Measurements from ENCODE around the gene SLC6A7.

SLC6A7 gene

DNA sequence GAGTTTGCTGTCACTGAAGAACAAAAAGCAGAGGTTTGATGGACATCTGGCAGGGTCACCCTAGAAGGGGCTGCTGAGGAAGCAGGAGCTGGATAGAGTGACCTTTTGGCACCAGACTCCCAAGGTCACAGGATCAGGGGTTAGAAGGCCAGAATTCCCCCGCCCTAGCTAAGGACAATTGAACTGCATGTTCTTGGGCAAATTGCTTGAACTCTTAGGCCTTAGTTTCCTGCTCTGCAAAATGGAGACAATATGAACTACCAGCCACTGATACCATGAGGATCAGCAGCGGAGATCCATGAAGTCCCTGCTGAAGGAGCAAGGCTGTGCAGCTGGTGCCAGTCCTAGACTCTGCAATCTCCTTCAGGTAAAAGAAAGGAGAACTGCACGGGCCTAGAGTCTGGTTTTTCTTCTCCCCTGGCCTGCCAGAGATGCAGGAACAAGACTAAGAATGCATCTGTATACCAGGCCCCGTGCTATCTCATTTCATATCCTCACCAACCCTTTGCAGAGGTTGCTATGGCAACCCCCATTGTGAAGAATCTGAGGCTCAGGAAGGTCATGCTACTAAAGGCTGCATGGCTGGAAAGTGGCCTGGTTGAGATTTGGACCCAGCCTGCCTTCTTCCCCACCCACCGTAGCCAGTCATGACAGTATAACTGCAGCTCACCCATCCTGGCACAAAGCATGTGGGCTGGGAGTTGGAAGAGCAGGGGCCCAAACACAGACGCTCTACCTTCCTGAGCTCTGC lies 66.0 kb downstream of the SLC6A7 start:
- TF ChIP-seq, protein P1, sequence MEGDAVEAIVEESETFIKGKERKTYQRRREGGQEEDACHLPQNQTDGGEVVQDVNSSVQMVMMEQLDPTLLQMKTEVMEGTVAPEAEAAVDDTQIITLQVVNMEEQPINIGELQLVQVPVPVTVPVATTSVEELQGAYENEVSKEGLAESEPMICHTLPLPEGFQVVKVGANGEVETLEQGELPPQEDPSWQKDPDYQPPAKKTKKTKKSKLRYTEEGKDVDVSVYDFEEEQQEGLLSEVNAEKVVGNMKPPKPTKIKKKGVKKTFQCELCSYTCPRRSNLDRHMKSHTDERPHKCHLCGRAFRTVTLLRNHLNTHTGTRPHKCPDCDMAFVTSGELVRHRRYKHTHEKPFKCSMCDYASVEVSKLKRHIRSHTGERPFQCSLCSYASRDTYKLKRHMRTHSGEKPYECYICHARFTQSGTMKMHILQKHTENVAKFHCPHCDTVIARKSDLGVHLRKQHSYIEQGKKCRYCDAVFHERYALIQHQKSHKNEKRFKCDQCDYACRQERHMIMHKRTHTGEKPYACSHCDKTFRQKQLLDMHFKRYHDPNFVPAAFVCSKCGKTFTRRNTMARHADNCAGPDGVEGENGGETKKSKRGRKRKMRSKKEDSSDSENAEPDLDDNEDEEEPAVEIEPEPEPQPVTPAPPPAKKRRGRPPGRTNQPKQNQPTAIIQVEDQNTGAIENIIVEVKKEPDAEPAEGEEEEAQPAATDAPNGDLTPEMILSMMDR (IDR thresholded peaks at IDR 0.05), result no peak
- no peak overlapping the region for H3K27ac ChIP-seq

DNA sequence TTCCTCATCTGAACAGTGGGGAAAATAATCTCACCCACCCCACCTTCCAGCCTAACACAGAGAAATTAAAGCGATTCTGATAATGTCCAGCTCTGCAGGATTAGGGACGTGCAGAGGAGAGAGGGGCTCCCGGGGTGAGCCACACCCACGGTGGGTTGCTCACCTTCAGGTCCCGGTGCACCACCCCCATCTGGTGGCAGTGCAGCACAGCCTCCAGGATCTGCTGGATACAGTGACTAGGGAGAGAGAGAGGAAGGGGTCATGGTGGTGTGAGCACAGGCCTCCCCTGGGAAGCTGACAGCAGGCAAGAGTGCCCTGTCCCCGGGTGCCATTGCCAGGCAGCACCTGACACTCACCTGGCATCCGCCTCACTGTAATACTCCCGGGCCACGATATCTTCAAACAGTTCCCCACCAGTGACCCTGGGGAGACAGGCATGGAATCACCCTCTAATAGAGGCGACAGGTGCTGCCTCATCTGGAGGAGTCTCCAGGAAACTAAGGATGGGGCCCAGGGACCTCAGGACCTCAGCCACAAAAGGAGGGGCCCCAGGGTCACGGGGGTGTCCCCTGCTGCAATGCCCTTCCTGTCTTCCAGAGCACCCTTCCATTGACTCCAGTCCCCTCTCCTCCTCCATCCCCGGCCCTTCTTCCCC lies 66.7 kb downstream of the SLC6A7 start:
- Histone ChIP-seq H2AFZ (no peak overlapping the region), H3K79me2 (no peaks in the 10 kb centered on the region), H3K27ac (no peak overlapping the region), H3K27me3 (ENCODE audit: control insufficient read depth, insufficient read depth, low read length) (no peaks in the 10 kb centered on the region), H3K9me3 (ENCODE audit: control insufficient read depth, low read length) (no peaks in the 10 kb centered on the region), H3K4me1 (no peaks in the 10 kb centered on the region), H3K4me3 (ENCODE audit: low read depth, low read length) (no peak overlapping the region), H3K9ac (no peak overlapping the region), H3K36me3 (ENCODE audit: control insufficient read depth, insufficient read depth, low read length) (no peaks in the 10 kb centered on the region), H3K4me2 (ENCODE audit: low read length) (no peak overlapping the region)
- TF ChIP-seq, protein P1 (IDR thresholded peaks at IDR 0.05), result no peak

More for the DNA sequence above, 66.0 kb downstream of the SLC6A7 start:
- Histone ChIP-seq H3K9ac (no peak overlapping the region), H3K36me3 (ENCODE audit: control insufficient read depth, insufficient read depth, low read length) (no peaks in the 10 kb centered on the region), H3K4me1 (no peaks in the 10 kb centered on the region), H3K9me3 (ENCODE audit: control insufficient read depth, low read length) (no peaks in the 10 kb centered on the region), H3K79me2 (no peaks in the 10 kb centered on the region), H3K27me3 (ENCODE audit: control insufficient read depth, insufficient read depth, low read length) (no peaks in the 10 kb centered on the region), H3K4me3 (ENCODE audit: low read depth, low read length) (no peak overlapping the region), H2AFZ (no peak overlapping the region), H3K4me2 (ENCODE audit: low read length) (no peak overlapping the region)

DNA sequence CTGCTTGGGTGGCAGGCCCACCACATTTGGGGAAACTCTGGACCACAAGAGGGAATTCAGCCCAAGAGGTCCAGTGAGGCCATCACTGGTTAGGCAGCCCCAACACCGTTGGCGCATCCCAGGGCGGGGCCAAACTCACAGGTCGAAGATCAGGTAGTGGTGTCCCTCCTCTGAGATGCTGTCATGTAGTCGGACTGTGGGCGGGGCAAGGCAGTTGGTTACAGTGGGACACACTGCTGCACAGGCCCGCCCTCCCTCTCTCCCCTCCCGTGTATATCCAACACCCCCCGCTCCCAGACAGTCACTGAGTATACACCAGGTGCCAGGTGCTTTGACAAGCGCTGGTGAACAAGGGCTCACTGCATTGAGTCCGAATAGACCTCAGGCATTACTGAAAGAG lies 67.6 kb downstream of the SLC6A7 start:
- H3K9ac ChIP-seq, result no peak overlapping the region
- TF ChIP-seq, protein P1 (IDR thresholded peaks at IDR 0.05), result no peak
- no peaks in the 10 kb centered on the region for H3K9me3 ChIP-seq (ENCODE audit: control insufficient read depth, low read length)

DNA sequence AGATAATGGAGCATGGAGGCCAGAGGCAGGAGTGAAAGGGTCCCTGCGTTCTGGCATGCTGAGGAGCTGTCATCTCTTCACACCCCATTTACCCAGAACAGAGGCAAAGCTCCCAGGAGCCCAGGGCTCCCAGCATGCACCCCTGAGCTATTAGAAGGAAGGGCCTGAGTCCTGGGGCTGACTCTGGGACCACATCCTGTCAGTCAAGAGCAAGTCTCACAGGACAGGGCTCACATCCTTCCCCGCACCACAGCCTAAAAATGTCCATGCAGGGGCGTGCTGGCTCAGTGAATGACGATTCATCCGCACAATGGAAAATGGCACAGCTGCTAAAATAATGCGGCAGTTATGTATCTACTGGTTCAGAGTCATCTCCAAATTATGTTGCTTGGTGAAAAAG lies 68.3 kb downstream of the SLC6A7 start:
- H3K36me3 ChIP-seq (ENCODE audit: control insufficient read depth, insufficient read depth, low read length), result no peaks in the 10 kb centered on the region
- no peaks in the 10 kb centered on the region for H3K79me2 ChIP-seq
- H3K27ac ChIP-seq, result no peak overlapping the region
- no peaks in the 10 kb centered on the region for H3K27me3 ChIP-seq (ENCODE audit: control insufficient read depth, insufficient read depth, low read length)
- no peak overlapping the region for H2AFZ ChIP-seq
- H3K4me1 ChIP-seq, result no peaks in the 10 kb centered on the region
- H3K9ac ChIP-seq, result no peak overlapping the region
- TF ChIP-seq, protein P1 (IDR thresholded peaks at IDR 0.05), result no peak
- no peak overlapping the region for H3K4me2 ChIP-seq (ENCODE audit: low read length)
- no peaks in the 10 kb centered on the region for H3K9me3 ChIP-seq (ENCODE audit: control insufficient read depth, low read length)
- no peak overlapping the region for H3K4me3 ChIP-seq (ENCODE audit: low read depth, low read length)

More for the DNA sequence above, 67.6 kb downstream of the SLC6A7 start:
- no peak overlapping the region for H2AFZ ChIP-seq
- H3K27me3 ChIP-seq (ENCODE audit: control insufficient read depth, insufficient read depth, low read length), result no peaks in the 10 kb centered on the region
- H3K4me3 ChIP-seq (ENCODE audit: low read depth, low read length), result no peak overlapping the region
- H3K4me1 ChIP-seq, result no peaks in the 10 kb centered on the region
- H3K4me2 ChIP-seq (ENCODE audit: low read length), result no peak overlapping the region
- no peak overlapping the region for H3K27ac ChIP-seq
- H3K79me2 ChIP-seq, result no peaks in the 10 kb centered on the region
- no peaks in the 10 kb centered on the region for H3K36me3 ChIP-seq (ENCODE audit: control insufficient read depth, insufficient read depth, low read length)

All from parathyroid adenoma (tissue), 2 donors.